Gastroesophageal sphincter (tissue), 4 donors: ENCODE measurements around the gene P3H1. TPM values are rescaled to one million over a fixed set of nuclear protein-coding genes. Genes with fewer than 3 reads are reported as not detected.

Experiments used
- ATAC-seq: fragments of 150-250 bp; one replicate; pipeline ENCODE4 v1.9.1; 2016; ENCODE audit warnings: mild to moderate bottlenecking, moderate library complexity
- H3K27ac ChIP-seq, 4 donors: fragments of 200-600 bp; sonication (generic) in 3 of 4; 1 replicate in 3 of 4; 2 replicates in 1 of 4; pipeline ENCODE4 v1.5.1; 2016 to 2019
- H3K27me3 ChIP-seq: fragments of 200-600 bp; sonication (generic); one replicate; pipeline ENCODE4 v1.5.1; 2019
- H3K36me3 ChIP-seq, 2 donors: fragments of 200-600 bp; sonication (generic); one replicate each; pipeline ENCODE4 v1.5.1; 2019; ENCODE audit warnings: control low read depth in 1 of 2
- H3K4me1 ChIP-seq, 3 donors: fragments of 200-600 bp; sonication (generic); 1 replicate in 2 of 3; 2 replicates in 1 of 3; pipeline ENCODE4 v1.5.1; 2016 to 2019; ENCODE audit warnings: control low read depth in 2 of 3
- H3K4me3 ChIP-seq, 2 donors: fragments of 200-600 bp; sonication (generic); one replicate each; pipeline ENCODE4 v1.5.1; 2019; ENCODE audit warnings: mild to moderate bottlenecking in 1 of 2, moderate library complexity in 1 of 2
- H3K9me3 ChIP-seq, 3 donors: fragments of 200-600 bp; sonication (generic); one replicate each; pipeline ENCODE4 v1.5.1; 2017 to 2019; ENCODE audit warnings: control low read depth in 2 of 3
- EP300 ChIP-seq: sonication (generic); formaldehyde crosslinking; IDR thresholded peaks from one replicate; pipeline ENCODE4 v1.6.1; 2017; ENCODE audit warnings: antibody characterized with exemption, mild to moderate bottlenecking
- POLR2A ChIP-seq, 2 donors: fragments of 450-650 bp; IDR thresholded peaks; one replicate each; pipeline ENCODE4 v1.6.1; 2017; ENCODE audit warnings: antibody characterized with exemption in 2 of 2, mild to moderate bottlenecking in 2 of 2, moderate library complexity in 1 of 2
- POLR2AphosphoS5 ChIP-seq: sonication (generic); formaldehyde crosslinking; IDR thresholded peaks from one replicate; pipeline ENCODE4 v1.6.1; 2017; ENCODE audit warnings: antibody characterized with exemption
- WGBS, 2 donors: methylation state at CpG; one replicate each; pipeline ENCODE4 v1.1.5; 2018; ENCODE audit warnings: low coverage in 1 of 2; 5-methylcytosine and 5-hydroxymethylcytosine counted together
- total RNA-seq, 4 donors: library from RNA; depleted of rRNA; stranded (reverse); fragments of >200 nt; gene quantifications; one replicate each; pipeline ENCODE4 v1.1.0, GENCODE V29; 2016
- TF ChIP-seq, protein P1 (sequence below), 4 experiments: fragments of 200-600 bp in 2 of 4; fragments of 450-650 bp in 2 of 4; sonication (generic) in 1 of 4; IDR thresholded peaks; one replicate each; pipeline ENCODE4 v1.5.1; 2017 to 2019; ENCODE audit warnings: antibody characterized with exemption in 4 of 4, mild to moderate bottlenecking in 2 of 4, moderate library complexity in 2 of 4

The P3H1 gene
- total RNA-seq, 4 donors from 2014 or later: 21.7 to 27.4 (median 23.0) TPM

DNA sequence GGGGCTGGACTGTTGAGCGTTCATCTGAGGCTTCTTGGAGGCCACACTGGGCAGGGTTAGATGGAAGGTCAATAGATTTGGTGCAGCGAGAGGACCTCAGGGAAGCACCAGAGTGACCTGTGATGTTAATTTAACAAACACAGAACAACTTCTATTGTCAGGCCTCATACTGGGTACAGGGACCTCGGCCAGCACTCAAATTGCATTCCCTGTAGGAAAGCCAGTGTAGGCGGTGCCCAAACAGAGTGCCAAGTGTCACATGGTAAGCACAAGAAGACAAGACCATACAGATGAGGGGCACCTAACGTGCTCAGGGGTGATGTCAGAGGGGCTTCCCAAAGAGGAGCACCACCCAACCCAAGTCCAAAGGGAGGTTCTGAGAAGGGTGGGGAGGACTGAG is 19.3 kb upstream of the P3H1 start:
- H3K4me3 ChIP-seq: no peak overlapping the region
- H3K27ac ChIP-seq: no peak overlapping the region
- WGBS, 2 donors: 90% methylated on average over 3 to 4 of the region's 5 CpGs
- ATAC-seq: no peak
- no peaks in the 10 kb centered on the region for H3K9me3 ChIP-seq
- H3K27me3 ChIP-seq: no peaks in the 10 kb centered on the region
- H3K4me1 ChIP-seq: peaks cover 0 to 14% (median 4%) of the 10 kb centered on the region in 3 donors
- H3K36me3 ChIP-seq: peaks cover 0 to 19% of the 10 kb centered on the region in 2 donors
- TF ChIP-seq EP300: no peak
- no peak for TF ChIP-seq POLR2AphosphoS5
- TF ChIP-seq POLR2A (IDR thresholded peaks at IDR 0.05): no peak
- TF ChIP-seq, protein P1, sequence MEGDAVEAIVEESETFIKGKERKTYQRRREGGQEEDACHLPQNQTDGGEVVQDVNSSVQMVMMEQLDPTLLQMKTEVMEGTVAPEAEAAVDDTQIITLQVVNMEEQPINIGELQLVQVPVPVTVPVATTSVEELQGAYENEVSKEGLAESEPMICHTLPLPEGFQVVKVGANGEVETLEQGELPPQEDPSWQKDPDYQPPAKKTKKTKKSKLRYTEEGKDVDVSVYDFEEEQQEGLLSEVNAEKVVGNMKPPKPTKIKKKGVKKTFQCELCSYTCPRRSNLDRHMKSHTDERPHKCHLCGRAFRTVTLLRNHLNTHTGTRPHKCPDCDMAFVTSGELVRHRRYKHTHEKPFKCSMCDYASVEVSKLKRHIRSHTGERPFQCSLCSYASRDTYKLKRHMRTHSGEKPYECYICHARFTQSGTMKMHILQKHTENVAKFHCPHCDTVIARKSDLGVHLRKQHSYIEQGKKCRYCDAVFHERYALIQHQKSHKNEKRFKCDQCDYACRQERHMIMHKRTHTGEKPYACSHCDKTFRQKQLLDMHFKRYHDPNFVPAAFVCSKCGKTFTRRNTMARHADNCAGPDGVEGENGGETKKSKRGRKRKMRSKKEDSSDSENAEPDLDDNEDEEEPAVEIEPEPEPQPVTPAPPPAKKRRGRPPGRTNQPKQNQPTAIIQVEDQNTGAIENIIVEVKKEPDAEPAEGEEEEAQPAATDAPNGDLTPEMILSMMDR (IDR thresholded peaks at IDR 0.05): no peak

DNA sequence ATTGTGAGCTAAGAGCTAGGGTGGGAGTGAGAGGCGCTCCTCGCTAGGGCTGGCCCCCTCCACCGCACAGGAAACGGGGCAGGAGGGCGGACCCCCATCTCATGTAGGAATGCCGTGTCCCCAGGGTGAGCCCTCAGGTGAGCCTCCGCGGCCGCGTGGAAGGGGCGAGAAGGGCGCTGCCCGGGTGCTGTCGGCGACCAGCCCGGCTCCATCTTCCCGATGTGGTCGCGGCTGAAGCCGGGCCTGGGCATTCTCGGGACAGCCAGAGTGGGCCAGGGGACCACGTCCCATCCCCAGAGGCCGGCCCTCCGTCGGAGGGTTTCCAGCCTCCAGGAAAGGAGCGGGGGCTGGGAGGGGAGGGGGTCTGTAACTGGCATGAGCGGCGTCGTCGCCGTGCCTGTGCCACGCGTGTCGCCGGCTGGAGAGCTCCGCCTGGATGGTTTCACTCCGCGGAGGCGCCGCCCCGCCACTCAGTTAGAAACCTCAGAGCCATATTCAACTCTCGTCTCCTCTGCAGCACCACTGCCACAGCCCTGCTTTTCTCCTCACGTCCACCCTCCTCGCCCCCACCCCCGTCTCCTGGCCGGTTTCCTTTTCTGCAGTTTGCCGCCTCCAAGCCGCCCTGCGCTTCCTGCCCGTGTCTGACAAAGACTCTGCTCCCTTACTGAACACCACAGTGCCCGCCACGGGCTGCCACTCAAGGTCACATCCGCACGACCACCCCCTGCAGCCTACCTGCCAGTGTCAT is 18.3 kb upstream of the P3H1 start, which contains the start of gene TMEM269:
TMEM269 (plus strand) TSS at position 46 of the 748 bp plus-strand sequence. CDS start 4,903 bp downstream, outside the sequence.
- Histone ChIP-seq H3K27me3 (no peaks in the 10 kb centered on the region), H3K4me1 (peaks cover 0 to 14% (median 4%) of the 10 kb centered on the region in 3 donors), H3K36me3 (peaks cover 0 to 29% of the 10 kb centered on the region in 2 donors), H3K9me3 (no peaks in the 10 kb centered on the region), H3K4me3 (peak within 1 kb of the TSS; percentile 5 to 53), H3K27ac (peak within 1 kb of the TSS in 1 of 4 donors; percentile 20)
- ATAC-seq: peak; percentile 59
- no peak for TF ChIP-seq EP300
- no peak for TF ChIP-seq POLR2AphosphoS5
- TF ChIP-seq POLR2A (IDR thresholded peaks at IDR 0.05): no peak
- TF ChIP-seq, protein P1 (IDR thresholded peaks at IDR 0.05): no peak
- WGBS, 2 donors: 2 to 6% methylated on average over 7 to 11 of the region's 54 CpGs

DNA sequence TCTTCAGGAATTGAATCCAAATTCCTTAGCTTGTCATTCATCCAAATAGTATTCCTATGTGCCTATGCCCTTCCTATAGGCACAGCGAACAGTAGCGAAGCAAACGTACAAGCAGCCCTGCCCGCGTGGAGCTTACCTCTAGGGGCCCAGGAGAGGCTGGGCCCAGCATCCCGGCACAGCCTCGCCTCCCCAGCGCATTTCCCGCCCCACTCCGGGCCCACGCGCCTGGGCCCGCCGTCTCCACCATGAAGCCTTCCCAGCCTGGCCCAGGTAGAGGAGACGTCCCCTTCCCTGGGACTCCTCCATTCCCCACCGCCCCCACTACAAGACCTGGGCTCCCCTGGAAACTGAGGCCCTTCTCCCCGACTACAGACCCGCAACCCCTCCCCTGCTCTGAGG is 17.7 kb upstream of the P3H1 start:
- no peak for ATAC-seq
- Histone ChIP-seq H3K36me3 (peaks cover 0 to 33% of the 10 kb centered on the region in 2 donors), H3K27ac (peak overlapping the region in 1 of 4 donors; percentile 20), H3K4me1 (peaks cover 0 to 14% (median 4%) of the 10 kb centered on the region in 3 donors), H3K27me3 (no peaks in the 10 kb centered on the region), H3K4me3 (peak overlapping the region in 1 of 2 donors; percentile 53), H3K9me3 (no peaks in the 10 kb centered on the region)
- no CpG with 5 or more reads among the region's 18 CpGs for WGBS, 2 donors
- TF ChIP-seq POLR2AphosphoS5: no peak
- TF ChIP-seq, protein P1 (IDR thresholded peaks at IDR 0.05): no peak
- TF ChIP-seq EP300: no peak
- TF ChIP-seq POLR2A (IDR thresholded peaks at IDR 0.05): no peak

DNA sequence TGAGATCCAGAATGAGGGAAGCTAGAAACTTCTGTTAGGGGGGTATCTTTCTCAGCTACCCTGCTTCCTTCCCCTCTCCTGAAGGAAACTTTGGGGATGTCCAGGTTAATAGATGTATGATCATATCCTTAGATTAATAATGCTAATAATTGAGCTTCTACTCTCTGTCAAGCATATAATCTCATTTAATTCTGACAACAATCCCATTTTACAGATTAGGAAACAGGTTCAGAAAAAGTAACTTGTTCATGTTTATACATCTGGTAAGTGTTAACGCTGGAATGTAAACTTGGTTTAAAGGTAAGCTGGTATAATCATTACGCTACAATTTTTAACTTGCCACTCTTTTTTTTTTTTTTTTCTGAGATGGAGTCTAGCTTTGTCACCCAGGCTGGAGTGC is 16.3 kb upstream of the P3H1 start:
- H3K9me3 ChIP-seq: no peaks in the 10 kb centered on the region
- H3K4me3 ChIP-seq: no peak overlapping the region
- H3K36me3 ChIP-seq: peaks cover 0 to 48% of the 10 kb centered on the region in 2 donors
- TF ChIP-seq POLR2A (IDR thresholded peaks at IDR 0.05): no peak
- TF ChIP-seq POLR2AphosphoS5: no peak
- no peak for TF ChIP-seq EP300
- TF ChIP-seq, protein P1 (IDR thresholded peaks at IDR 0.05): no peak
- H3K27ac ChIP-seq: no peak overlapping the region
- WGBS, 2 donors: 100% methylated on average over 2 of the region's 2 CpGs
- no peaks in the 10 kb centered on the region for H3K27me3 ChIP-seq
- no peak for ATAC-seq
- peaks cover 0 to 14% (median 4%) of the 10 kb centered on the region in 3 donors for H3K4me1 ChIP-seq

DNA sequence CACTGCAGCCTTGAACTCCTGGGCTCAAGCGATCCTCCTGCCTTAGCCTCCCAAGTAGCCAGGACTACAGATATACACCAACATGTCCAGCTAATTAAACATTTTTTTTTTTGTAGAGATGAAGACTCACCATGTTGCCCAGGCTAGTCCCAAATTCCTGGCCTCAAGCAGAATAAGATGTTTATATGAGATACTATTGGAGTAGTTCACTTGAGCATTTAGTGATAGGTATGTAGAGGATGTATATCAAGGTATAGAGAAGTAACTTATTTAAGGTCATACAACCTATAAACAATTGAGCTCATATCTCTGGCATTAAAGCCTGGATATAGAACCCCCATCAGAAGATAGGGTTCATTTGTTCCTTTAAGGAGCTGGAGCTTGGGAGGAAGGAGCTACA is 13.3 kb upstream of the P3H1 start:
- Histone ChIP-seq H3K36me3 (peaks cover 2 to 77% of the 10 kb centered on the region in 2 donors), H3K4me3 (no peak overlapping the region), H3K27me3 (no peaks in the 10 kb centered on the region), H3K27ac (no peak overlapping the region), H3K4me1 (peaks cover 0 to 6% (median 4%) of the 10 kb centered on the region in 3 donors), H3K9me3 (no peaks in the 10 kb centered on the region)
- TF ChIP-seq POLR2AphosphoS5 (no peak), EP300 (no peak), POLR2A (IDR thresholded peaks at IDR 0.05) (no peak)
- TF ChIP-seq, protein P1 (IDR thresholded peaks at IDR 0.05): no peak
- ATAC-seq: no peak
- WGBS, 2 donors: 100% methylated on average over 1 of the region's 1 CpG
